Endothelial cell (in vitro differentiated cells): ENCODE measurements around the gene KCNK5. TPM values are rescaled to one million over a fixed set of nuclear protein-coding genes. Genes with fewer than 3 reads are reported as not detected.

Experiments used
- DNase-seq: peaks from one replicate; pipeline ENCODE4 v3.0.0; 2021; ENCODE audit warnings: low spot score
- H3K27ac Mint-ChIP-seq: one replicate; pipeline ENCODE4 v1.8.0; 2021; ENCODE audit warnings: mixed read lengths, inconsistent platforms; ENCODE audit not compliant: unreplicated experiment
- H3K27me3 Mint-ChIP-seq: one replicate; pipeline ENCODE4 v1.8.0; 2021; ENCODE audit warnings: mild to moderate bottlenecking, moderate library complexity, mixed read lengths, inconsistent platforms; ENCODE audit not compliant: unreplicated experiment
- H3K36me3 Mint-ChIP-seq: one replicate; pipeline ENCODE4 v1.8.0; 2021; ENCODE audit warnings: mild to moderate bottlenecking, low read depth, mixed read lengths, inconsistent platforms; ENCODE audit not compliant: unreplicated experiment
- H3K4me1 Mint-ChIP-seq: one replicate; pipeline ENCODE4 v1.8.0; 2021; ENCODE audit warnings: mild to moderate bottlenecking, mixed read lengths, inconsistent platforms; ENCODE audit not compliant: unreplicated experiment
- H3K4me3 Mint-ChIP-seq: one replicate; pipeline ENCODE4 v1.8.0; 2021; ENCODE audit warnings: mild to moderate bottlenecking, mixed read lengths, inconsistent platforms; ENCODE audit not compliant: unreplicated experiment
- H3K9me3 Mint-ChIP-seq: one replicate; pipeline ENCODE4 v1.8.0; 2021; ENCODE audit warnings: mixed read lengths, inconsistent platforms; ENCODE audit not compliant: unreplicated experiment
- CTCF ChIP-seq: fragments of 200-600 bp; sonication (generic); IDR thresholded peaks from one replicate; pipeline ENCODE4 v1.5.0; 2021; ENCODE audit warnings: antibody characterized with exemption; ENCODE audit not compliant: unreplicated experiment
- total RNA-seq: library from RNA; stranded (reverse); fragmentation: NEBNext Ultra II Directional; extraction: Animal tissue kit (Norgen Biotek cat#: 25700); gene quantifications from one replicate; pipeline ENCODE4 v1.2.1, GENCODE V29; 2021; ENCODE audit not compliant: unreplicated experiment

Gene KCNK5
- total RNA-seq, 1 donor from 2014 or later, result 9.8 TPM

- Mint-ChIP-seq H3K27ac (no peak overlapping the region), H3K9me3 (no peaks in the 10 kb centered on the region), H3K4me1 (peaks cover 47% of the 10 kb centered on the region), H3K4me3 (no peak overlapping the region), H3K27me3 (peaks cover 17% of the 10 kb centered on the region), H3K36me3 (no peaks in the 10 kb centered on the region)
- DNase-seq, result no peak
- no peak for TF ChIP-seq CTCF
These were observed 25.7 kb downstream of the KCNK5 start for GRCh38 chr6:39203436-39204159.

- Mint-ChIP-seq H3K4me3 (no peak overlapping the region), H3K27me3 (peaks cover 17% of the 10 kb centered on the region), H3K27ac (no peak overlapping the region), H3K36me3 (peaks cover 3% of the 10 kb centered on the region), H3K9me3 (no peaks in the 10 kb centered on the region), H3K4me1 (peaks cover 38% of the 10 kb centered on the region)
- no peak for DNase-seq
- TF ChIP-seq CTCF, result no peak
These were observed 27.1 kb downstream of the KCNK5 start for GRCh38 chr6:39202166-39202565.

GRCh38 chr6:39200498-39201020 lies 28.7 kb downstream of the KCNK5 start:
- Mint-ChIP-seq H3K27ac (no peak overlapping the region), H3K27me3 (peaks cover 9% of the 10 kb centered on the region), H3K9me3 (no peaks in the 10 kb centered on the region), H3K4me3 (no peak overlapping the region), H3K4me1 (peaks cover 30% of the 10 kb centered on the region), H3K36me3 (peaks cover 3% of the 10 kb centered on the region)
- no peak for DNase-seq
- TF ChIP-seq CTCF, result no peak

- peaks cover 30% of the 10 kb centered on the region for H3K4me1 Mint-ChIP-seq
- H3K36me3 Mint-ChIP-seq, result peaks cover 6% of the 10 kb centered on the region
- TF ChIP-seq CTCF, result no peak
- H3K9me3 Mint-ChIP-seq, result no peaks in the 10 kb centered on the region
- DNase-seq, result no peak
- H3K27ac Mint-ChIP-seq, result no peak overlapping the region
- peaks cover 9% of the 10 kb centered on the region for H3K27me3 Mint-ChIP-seq
- H3K4me3 Mint-ChIP-seq, result no peak overlapping the region
These were observed 29.3 kb downstream of the KCNK5 start for GRCh38 chr6:39199976-39200375.

GRCh38 chr6:39199231-39199940 lies 29.9 kb downstream of the KCNK5 start:
- TF ChIP-seq CTCF, result no peak
- no peak overlapping the region for H3K27ac Mint-ChIP-seq
- peaks cover 12% of the 10 kb centered on the region for H3K36me3 Mint-ChIP-seq
- DNase-seq, result no peak
- peaks cover 27% of the 10 kb centered on the region for H3K4me1 Mint-ChIP-seq
- no peak overlapping the region for H3K4me3 Mint-ChIP-seq
- no peaks in the 10 kb centered on the region for H3K9me3 Mint-ChIP-seq
- H3K27me3 Mint-ChIP-seq, result peaks cover 7% of the 10 kb centered on the region
